HG03196 (cell line): ENCODE data around the gene STPG2.

Source experiments
- ATAC-seq: cut with Tn5 transposase; IDR thresholded peaks from one replicate; pipeline ENCODE4 v1.9.1; 2021; ENCODE audit not compliant: unreplicated experiment

Gene STPG2

DNA sequence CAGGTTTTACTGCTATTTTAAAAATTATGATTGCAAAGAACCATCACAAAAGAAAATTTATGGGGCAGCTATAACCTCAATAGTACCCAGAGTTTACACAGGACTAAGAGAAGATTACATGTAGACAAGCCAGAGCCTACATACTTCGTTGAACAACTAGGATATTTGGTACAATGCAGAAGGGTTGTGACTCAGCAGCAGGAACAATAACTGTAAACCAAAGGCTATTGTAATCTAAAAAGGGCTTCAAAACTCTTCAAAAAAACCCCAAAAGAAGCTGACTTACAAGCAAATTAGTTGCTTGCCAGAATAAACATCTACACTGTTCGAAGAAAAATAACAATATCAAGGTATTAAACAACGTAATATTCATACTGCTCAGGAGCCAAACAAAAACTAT lies 618.0 kb downstream of the STPG2 start:
- ATAC-seq: no peak

DNA sequence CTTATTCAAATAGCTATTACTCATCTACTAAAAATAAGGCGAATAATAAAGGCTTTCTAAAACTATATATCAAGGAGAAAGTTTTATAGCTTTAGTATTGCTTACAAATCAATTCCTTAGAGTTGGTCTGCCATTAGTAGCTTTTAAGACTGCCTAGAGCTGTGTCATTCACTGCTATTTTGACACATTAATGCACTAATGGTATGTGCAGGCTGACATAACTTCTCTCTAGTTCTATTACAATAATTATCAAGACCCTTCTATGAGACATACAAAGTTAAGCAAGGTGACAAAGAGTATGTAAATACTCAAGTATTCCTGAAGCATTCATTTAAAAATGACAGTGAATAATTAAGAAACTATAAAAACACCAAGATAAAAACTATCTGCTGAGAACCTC lies 625.3 kb downstream of the STPG2 start:
- no peak for ATAC-seq

DNA sequence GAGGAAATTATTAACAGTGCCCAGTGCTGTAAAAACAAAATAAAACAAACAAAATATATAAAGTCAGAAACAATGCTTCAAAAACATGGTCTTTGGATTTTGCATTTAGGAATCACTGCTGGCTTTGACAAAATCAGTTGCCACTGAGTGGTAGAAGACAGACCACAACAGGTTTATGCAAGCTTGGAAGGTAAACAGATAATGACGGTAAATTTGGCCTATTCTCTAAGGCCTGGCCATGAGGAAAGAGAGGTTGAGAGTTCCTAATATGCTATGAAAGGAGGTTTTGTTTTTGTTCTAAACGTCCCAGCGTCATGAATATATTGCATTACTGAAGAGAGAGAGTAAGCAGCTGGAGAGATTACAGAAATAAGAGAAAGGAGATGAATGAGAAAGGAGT lies 629.4 kb downstream of the STPG2 start:
- no peak for ATAC-seq
